GM21381 (cell line): ENCODE measurements around the gene MYOZ2.

Experiments
- ATAC-seq: cut with Tn5 transposase; IDR thresholded peaks from one replicate; pipeline ENCODE4 v1.9.1; 2021; ENCODE audit warnings: mild to moderate bottlenecking, moderate library complexity; ENCODE audit not compliant: unreplicated experiment

Gene MYOZ2

DNA sequence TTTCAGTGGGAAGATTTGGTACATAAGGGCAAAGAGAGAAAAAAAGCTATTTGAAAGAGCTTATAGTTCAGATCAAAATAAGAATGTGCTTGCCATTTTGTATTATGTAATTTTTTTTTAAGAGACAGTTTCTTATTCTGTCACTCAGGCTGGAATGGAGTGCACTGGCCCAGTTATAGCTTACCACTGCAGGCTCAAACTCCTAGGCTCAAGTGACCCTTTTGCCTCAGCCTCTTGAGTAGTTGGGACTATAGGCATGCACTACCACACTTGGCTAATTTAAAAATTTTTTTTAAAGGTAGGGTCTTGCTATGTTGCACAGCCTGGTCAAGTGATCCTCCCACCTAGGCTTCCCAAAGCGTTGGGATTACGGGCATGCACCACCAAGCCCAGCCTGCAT lies 54.7 kb downstream of the MYOZ2 start:
- ATAC-seq: no peak

DNA sequence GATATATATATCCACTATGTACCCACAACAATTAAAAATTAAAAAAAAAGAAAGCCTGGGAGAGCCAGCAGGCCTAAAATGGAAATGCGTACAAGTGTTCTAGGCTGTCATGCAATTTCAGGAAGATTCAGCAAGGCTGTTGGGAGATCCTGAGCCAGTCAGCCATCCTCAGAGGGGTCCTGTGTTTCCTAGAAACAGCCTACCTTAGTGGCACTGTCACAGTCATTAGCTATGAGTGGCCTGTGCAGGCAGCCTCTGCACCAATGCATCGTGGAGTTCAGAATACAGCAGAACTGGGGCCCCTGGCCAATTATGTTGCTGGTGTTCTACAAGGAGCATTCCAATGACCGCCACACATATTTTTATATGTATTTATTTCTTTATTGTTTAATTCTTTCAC lies 55.9 kb downstream of the MYOZ2 start:
- ATAC-seq: no peak

GRCh38 chr4:119197772-119198212 lies 62.2 kb downstream of the MYOZ2 start:
- ATAC-seq: no peak

GRCh38 chr4:119204916-119205315 lies 69.3 kb downstream of the MYOZ2 start:
- no peak for ATAC-seq

DNA sequence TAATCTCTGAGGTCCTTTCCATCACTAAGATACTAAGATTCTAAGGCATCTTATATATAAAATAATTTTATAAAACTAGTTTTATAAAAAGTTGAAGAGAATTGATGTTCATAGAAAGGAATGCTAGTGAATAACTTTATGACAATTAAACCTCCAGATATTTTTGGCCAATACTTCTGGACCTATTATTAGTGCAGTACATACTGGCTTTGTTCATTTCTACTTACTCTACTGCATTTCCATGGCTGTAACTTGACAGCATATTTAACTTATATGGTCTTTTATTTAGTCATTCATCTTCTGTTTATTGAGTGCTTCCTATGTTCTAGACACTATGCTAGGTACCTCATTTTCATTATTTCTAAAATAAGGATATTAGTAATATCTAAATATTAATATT lies 70.1 kb downstream of the MYOZ2 start:
- no peak for ATAC-seq

GRCh38 chr4:119206178-119206577 lies 70.5 kb downstream of the MYOZ2 start:
- ATAC-seq: no peak

GRCh38 chr4:119207051-119207450 lies 71.4 kb downstream of the MYOZ2 start:
- no peak for ATAC-seq

DNA sequence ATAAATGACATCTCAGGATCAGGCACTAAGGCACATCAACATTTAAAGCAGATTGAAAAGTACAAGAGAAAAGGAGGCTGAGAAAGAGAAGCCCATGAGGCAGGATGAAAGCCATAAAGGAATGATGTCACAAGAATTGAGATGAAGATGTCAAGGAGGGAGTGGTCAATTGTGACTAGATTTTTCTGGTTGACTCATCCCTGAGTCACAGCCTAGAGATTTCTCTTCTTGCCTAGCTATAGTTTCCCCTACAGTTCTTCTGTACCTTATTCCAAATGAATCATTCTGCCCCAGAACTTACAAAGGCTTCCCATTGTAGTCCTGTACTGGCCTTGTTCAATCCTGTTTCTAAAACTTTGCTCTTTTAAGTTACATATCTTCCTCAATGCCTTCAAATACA lies 73.4 kb downstream of the MYOZ2 start:
- ATAC-seq: no peak

DNA sequence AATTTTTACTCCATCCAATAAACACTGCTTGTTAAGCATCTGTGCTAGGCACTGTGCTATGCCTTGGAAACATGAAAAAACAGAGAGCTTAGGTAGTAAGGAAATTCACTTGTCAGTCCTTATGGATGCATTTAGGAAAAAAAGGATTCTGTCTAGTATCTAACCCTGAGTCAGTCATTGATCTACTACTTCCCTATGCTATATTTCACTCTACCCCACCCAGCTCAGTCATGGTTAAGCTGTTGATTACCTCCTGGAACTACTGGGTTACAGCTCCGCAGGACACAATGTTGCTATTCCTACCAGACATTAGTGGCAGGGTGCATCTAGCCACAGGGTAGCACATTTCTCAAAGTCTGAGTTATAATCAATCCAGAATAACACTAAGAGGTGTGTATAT lies 74.0 kb downstream of the MYOZ2 start:
- ATAC-seq: no peak

DNA sequence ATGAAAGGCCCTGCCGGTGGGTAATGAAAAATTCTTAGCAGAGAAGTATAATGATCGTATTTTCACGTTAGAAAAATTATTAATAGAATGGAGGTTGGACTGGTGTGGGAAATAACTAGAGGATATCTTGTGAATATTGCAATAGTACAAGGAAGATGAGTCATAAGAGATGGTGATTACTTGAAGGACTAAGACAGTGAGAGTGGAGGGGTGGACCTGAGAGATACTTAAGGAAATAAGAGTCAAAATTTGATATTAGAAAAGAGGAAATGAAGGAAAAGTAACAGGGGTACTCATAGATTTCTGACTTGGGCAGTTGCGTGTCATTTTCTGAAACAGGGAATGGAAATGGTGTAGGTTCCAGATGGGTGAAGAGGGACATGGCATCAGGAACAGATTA lies 75.1 kb downstream of the MYOZ2 start:
- ATAC-seq: no peak

- peak; percentile 10 for ATAC-seq
Observed at GRCh38 chr4:119211867-119212233, 76.2 kb downstream of the MYOZ2 start.

DNA sequence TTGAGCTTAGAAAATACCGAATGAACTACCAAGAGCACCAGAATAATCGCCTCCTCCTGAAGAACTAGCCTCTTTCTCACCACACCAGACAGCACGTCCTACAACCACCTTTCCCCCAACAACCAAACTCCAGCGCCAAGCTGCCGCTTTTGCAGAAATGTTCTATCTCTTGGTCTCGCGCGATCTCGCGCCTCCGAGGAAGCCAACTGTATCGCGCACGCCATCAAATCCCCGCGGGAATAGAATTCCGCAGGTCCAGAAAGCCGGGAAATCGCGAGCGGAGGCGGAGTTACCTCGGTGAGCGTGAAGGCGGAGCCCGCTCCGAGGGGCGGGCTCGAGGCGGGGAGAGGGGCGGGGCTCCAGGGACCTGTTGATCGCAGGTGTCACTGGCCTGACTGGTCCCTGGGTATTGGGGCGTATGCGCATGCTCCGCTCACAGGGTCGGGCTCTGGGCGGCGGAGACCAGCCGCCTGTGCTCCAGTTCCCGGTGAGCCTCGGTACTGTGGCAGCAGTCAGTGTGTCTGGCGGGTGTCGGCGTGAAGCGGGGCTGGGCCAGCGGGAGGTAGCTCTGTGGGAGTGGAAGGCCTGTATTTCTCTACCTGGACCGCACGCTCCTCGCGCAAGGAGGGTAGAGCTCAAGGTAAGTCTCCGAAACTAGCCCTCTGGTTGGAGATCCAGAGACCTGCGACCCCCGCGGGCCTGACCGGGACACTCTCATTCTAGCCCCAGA lies 76.8 kb downstream of the MYOZ2 start, which contains the start of gene USP53:
TSS of gene USP53 (plus strand) at position 480 of the 730 bp plus-strand sequence. CDS start 27,047 bp downstream, outside the sequence.
- peak; percentile 94 for ATAC-seq

DNA sequence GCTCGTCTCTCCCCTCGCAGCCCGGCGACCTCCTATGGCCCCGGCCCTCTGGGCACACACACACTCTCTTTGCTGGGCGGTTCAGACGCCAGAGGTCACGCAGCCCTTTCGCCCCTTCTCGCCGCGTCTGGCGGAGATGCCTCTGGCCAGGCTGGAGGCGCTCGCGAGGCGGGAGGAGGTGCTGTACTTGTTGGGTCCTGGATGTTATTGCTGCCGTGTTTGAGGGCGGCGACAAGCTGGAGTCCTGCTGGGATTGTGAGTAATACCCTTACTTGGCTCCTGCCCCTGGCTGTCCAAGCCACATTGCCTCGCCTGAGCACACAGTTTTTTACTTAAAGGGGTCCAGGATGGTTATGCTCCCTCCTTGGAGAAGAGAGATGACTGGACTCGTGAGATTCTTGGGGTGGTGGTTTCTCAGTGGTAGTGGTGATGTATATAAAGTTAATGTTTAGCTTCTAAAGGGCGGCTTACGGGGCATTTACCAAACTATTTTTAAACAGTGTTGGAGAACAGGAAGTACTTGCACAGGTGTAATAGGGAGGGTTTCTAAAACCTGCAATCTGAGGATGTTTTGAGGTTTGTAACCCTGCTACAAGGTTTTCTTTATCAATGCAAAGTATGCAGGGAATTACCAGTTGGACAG lies 77.5 kb downstream of the MYOZ2 start:
- peak; percentile 41 for ATAC-seq

GRCh38 chr4:119218093-119218492 lies 82.5 kb downstream of the MYOZ2 start:
- no peak for ATAC-seq

- no peak for ATAC-seq
Observed at GRCh38 chr4:119221412-119221811, 85.8 kb downstream of the MYOZ2 start.

DNA sequence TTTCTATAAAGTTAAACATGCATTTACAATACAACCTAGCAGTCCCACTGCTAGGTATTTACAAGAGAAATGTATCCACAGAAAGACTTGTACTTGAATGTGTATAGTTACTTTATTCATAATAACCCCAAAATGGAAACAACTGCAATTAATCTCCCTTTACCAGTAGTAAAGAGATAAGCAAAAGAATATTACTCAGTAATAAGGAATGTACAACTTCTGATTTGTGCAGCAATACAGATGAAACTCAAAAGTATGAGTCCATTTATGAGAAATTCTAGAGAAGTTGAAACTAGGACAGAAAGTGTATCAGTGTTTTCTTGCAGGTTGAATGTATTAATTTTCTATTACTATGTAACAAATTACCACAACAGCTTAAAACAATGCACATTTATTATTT lies 92.1 kb downstream of the MYOZ2 start:
- no peak for ATAC-seq

DNA sequence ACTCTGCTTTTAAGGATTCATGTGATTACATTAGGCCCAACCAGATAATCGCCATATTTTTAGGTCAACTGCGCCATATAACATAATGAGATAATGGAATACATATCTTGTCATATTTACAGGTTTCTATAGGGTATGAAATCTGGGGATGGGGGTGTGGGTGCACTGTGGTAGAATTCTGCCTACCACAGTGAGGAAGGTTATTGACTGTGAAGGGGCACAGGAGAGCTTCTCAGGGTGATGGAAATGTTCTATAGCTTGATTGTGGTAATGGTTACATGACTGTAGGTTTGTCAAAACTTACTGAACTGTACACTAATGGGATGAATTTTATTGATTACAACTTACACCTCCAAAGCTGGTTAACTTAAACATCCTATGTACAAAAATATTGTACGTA lies 92.8 kb downstream of the MYOZ2 start:
- no peak for ATAC-seq

DNA sequence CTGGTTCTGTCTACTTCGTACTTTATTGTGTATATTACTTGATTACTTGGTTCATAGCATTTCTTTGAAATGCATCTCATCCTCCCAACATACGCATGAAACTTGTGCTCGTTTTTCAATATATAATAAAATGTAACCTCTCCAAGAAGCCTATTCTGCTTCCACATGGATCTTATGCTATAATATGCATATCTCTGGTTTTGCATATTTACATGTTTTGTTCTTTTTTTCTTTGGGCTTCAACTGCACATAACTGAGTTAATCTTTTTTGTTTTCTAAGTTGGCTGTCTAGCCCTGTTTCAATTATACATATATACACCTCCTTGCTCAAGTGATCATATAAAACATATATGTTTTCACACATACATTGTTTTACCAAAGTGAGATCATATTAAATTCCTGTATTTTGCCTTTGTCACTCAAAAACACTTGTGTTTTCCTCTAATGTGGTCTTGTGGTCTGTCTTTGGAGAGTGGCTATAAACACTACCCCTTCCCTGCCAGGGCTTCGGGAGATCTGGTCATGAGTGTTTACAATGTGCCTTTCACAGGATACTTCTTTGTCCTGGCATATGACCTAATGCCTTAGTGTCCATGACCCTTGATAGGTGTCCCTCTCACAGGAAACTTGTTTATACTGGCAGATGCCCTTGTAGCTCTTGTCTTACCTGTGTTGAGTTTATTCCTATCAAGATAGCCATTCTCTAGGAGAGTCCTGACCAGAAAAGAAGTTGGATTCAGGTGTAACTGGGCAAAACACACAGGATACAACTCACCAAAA lies 94.5 kb downstream of the MYOZ2 start:
- no peak for ATAC-seq

DNA sequence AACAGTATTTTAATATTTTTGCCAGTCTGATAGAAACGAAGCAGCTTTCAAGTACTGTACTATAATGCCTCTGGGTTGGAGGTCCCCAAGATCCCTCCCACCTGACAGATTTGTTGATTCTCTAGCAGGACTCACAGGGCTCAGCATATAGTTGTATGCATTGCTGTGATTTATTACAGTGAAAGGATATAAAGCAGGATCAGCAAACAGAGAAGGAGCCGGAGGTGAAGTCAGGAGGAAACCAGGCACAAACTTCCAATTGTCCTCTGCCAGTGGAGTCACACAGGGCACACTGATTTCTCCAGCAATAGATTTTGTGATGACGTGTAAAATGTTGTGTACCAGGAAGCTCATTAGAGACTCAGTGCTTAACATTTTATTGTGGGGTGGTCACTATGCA lies 95.9 kb downstream of the MYOZ2 start:
- ATAC-seq: no peak

GRCh38 chr4:119232286-119232685 lies 96.7 kb downstream of the MYOZ2 start:
- ATAC-seq: no peak

DNA sequence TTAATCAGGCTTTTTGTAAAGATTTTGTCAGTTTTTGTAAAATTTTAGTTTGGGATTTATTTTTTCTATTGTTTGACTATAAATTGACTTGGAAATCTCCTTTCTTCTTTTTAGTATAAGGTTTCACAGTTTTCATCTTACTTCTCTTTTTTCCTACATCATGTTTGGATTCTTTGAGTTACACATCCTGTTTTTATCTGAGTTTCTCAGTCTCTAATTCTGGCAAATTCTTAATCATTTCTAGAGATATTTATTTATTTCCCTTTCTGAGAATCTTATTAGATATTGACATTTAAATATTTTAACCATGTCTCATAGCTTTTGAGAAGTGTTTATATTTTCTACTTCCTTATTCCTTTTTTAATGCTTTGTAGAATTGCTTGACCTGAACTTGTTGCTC lies 97.6 kb downstream of the MYOZ2 start:
- no peak for ATAC-seq

- no peak for ATAC-seq
Observed at GRCh38 chr4:119233750-119234149, 98.1 kb downstream of the MYOZ2 start.
